ENCODE measurements around the gene UBXN7. TPM values are rescaled to one million over a fixed set of nuclear protein-coding genes. Genes with fewer than 3 reads are reported as not detected.

Gene UBXN7
- total and polyA plus RNA-seq, 2 of the 4 experiments (the other 2 are of a cell fraction) = 8.6 to 16.1 TPM

DNA sequence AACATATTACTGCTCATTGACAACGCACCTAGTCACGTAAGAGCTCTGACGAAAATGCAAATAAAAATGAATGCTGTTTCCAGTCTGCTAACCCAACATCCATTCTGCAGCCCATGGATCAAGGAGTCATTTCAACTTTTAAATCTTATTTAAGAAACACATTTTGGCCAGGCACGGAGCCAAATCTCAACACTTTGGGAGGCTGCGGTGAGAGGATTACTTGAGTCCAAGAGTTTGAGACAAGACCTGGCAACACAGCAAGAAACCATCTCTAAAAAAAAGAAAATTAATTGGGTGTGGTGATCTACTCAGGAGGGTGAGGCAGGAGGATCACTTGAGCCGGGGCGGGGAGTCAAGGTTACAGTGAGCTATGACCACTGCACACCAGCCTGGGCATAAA is 71.6 kb downstream of the UBXN7 start:
- Histone ChIP-seq H2AFZ (replicated peaks; ENCODE audit: low read length, poor library complexity) (no peak overlapping the region), H2BK5ac (ENCODE audit: low read depth, low read length, poor library complexity, severe bottlenecking) (no peak overlapping the region), H3K9me3 (ENCODE audit: control insufficient read depth, insufficient read depth, low read length) (no peaks in the 10 kb centered on the region), H3K9ac (ENCODE audit: low read depth, low read length) (no peak overlapping the region), H2AK5ac (ENCODE audit: low read depth, low read length) (no peak overlapping the region), H3K4me2 (ENCODE audit: low read depth, low read length) (no peak overlapping the region), H3K18ac (ENCODE audit: low read depth, low read length) (no peak overlapping the region), H4K20me1 (ENCODE audit: insufficient read depth, low read length) (peaks cover 4% of the 10 kb centered on the region; the same call in 1 of the 2 replicates), H4K8ac (ENCODE audit: low read depth in 2 of 2, low read length in 2 of 2) (no peak overlapping the region), H3K27ac (ENCODE audit: insufficient read depth, low read length) (no peak overlapping the region), H3K14ac (replicated peaks; ENCODE audit: low read depth, low read length) (no peak overlapping the region), H2BK120ac (ENCODE audit: low read depth, low read length) (no peak overlapping the region), H3K4me3 (ENCODE audit: insufficient read depth, low read depth, low read length) (no peak overlapping the region), H3K56ac (ENCODE audit: extremely low read depth, insufficient read depth, low read length) (no peak overlapping the region), H3K36me3 (ENCODE audit: control insufficient read depth, insufficient read depth, low read length) (peaks cover 49% of the 10 kb centered on the region), H4K91ac (ENCODE audit: insufficient read depth, low read depth, low read length) (no peak overlapping the region), H3K79me1 (ENCODE audit: low read depth in 1 of 2, low read length in 2 of 2) (peaks cover 15 to 20% of the 10 kb centered on the region in 2 experiments; a peak in 3 of 4 replicates), H3K4ac (ENCODE audit: low read depth, low read length) (no peak overlapping the region), H2AK9ac (replicated peaks; ENCODE audit: low read depth, low read length, poor library complexity) (no peak overlapping the region), H2BK15ac (ENCODE audit: low read depth, low read length) (no peak overlapping the region), H2BK20ac (ENCODE audit: low read depth, low read length) (no peak overlapping the region), H3K4me1 (ENCODE audit: control insufficient read depth, insufficient read depth, low read length) (peaks cover 5% of the 10 kb centered on the region; the same call in 1 of the 2 replicates), H3K9me1 (ENCODE audit: insufficient read depth, low read length) (peaks cover 8% of the 10 kb centered on the region), H3K23ac (ENCODE audit: low read depth, low read length) (no peak overlapping the region), H3K27me3 (ENCODE audit: control insufficient read depth, insufficient read depth, low read length) (no peaks in the 10 kb centered on the region), H4K5ac (ENCODE audit: low read depth, low read length) (no peak overlapping the region)
- CTCF ChIA-PET = interaction anchor here (1.4 kb wide), 1 partner anchor 8 kb away, joined by 3 read pairs; no protein-coding TSS in a partner anchor
- POLR2A ChIA-PET (ENCODE audit: unreplicated experiment) = no interaction called here
- TF ChIP-seq CHD1 (IDR thresholded peaks at IDR 0.05; ENCODE audit: low read depth, low read length) (no peak), RFX5 (IDR thresholded peaks at IDR 0.05; ENCODE audit: low read depth, low read length) (no peak), FOS (IDR thresholded peaks at IDR 0.05; ENCODE audit: low read depth, low read length) (no peak), MAFK (IDR thresholded peaks at IDR 0.05; ENCODE audit: low read depth, low read length) (no peak), MAZ (IDR thresholded peaks at IDR 0.05; ENCODE audit: borderline replicate concordance, low read depth, low read length) (no peak), BHLHE40 (IDR thresholded peaks at IDR 0.05; ENCODE audit: low read depth, low read length) (no peak)
- TF ChIP-seq, protein P1, sequence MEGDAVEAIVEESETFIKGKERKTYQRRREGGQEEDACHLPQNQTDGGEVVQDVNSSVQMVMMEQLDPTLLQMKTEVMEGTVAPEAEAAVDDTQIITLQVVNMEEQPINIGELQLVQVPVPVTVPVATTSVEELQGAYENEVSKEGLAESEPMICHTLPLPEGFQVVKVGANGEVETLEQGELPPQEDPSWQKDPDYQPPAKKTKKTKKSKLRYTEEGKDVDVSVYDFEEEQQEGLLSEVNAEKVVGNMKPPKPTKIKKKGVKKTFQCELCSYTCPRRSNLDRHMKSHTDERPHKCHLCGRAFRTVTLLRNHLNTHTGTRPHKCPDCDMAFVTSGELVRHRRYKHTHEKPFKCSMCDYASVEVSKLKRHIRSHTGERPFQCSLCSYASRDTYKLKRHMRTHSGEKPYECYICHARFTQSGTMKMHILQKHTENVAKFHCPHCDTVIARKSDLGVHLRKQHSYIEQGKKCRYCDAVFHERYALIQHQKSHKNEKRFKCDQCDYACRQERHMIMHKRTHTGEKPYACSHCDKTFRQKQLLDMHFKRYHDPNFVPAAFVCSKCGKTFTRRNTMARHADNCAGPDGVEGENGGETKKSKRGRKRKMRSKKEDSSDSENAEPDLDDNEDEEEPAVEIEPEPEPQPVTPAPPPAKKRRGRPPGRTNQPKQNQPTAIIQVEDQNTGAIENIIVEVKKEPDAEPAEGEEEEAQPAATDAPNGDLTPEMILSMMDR (conservative IDR thresholded peaks at IDR 0.05; ENCODE audit: low read depth, low read length) = no peak
- TF ChIP-seq, protein P2, sequence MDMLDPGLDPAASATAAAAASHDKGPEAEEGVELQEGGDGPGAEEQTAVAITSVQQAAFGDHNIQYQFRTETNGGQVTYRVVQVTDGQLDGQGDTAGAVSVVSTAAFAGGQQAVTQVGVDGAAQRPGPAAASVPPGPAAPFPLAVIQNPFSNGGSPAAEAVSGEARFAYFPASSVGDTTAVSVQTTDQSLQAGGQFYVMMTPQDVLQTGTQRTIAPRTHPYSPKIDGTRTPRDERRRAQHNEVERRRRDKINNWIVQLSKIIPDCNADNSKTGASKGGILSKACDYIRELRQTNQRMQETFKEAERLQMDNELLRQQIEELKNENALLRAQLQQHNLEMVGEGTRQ (IDR thresholded peaks at IDR 0.05; ENCODE audit: low read depth, low read length) = no peak
- TF ChIP-seq, protein P3, sequence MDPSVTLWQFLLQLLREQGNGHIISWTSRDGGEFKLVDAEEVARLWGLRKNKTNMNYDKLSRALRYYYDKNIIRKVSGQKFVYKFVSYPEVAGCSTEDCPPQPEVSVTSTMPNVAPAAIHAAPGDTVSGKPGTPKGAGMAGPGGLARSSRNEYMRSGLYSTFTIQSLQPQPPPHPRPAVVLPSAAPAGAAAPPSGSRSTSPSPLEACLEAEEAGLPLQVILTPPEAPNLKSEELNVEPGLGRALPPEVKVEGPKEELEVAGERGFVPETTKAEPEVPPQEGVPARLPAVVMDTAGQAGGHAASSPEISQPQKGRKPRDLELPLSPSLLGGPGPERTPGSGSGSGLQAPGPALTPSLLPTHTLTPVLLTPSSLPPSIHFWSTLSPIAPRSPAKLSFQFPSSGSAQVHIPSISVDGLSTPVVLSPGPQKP (IDR thresholded peaks at IDR 0.05; ENCODE audit: borderline replicate concordance, low read depth, low read length) = no peak
- no CpG with 5 or more reads among the region's 7 CpGs for WGBS, 2 experiments (ENCODE audit: extremely low coverage in 2 of 2, insufficient read length in 1 of 2)
- intact Hi-C loops (cut with micrococcal nuclease) = no loop called here
- DNase-seq (peak; percentile 13), ATAC-seq (ENCODE audit: low read depth) (peak; percentile 54; the same call in 1 of the 2 replicates)
- BruUV-seq (replicated peaks) = no TSS peak
- in situ Hi-C loops (cut with MboI; ENCODE audit: low sequenced_read_pairs) = no loop called here
- dilution Hi-C loops (cut with HindIII; ENCODE audit: low sequenced_read_pairs, unreplicated experiment) = no loop called here
